AG04450 (cell line): ENCODE data around the gene STIM1. TPM values are rescaled to one million over a fixed set of nuclear protein-coding genes. Genes with fewer than 3 reads are reported as not detected.

ENCODE experiments used
- CTCF ChIA-PET: fragments of 300-600, 350-600 bp; formaldehyde crosslinking; extraction: SDS; loops from one replicate; lab custom pipeline; 2022; ENCODE audit warnings: antibody characterized with exemption, inconsistent platforms; lab: Charles Lee
- POLR2A ChIA-PET: fragments of 350-600 bp; formaldehyde crosslinking; extraction: SDS; loops from one replicate; lab custom pipeline; 2021; ENCODE audit warnings: antibody characterized with exemption, inconsistent platforms; lab: Yijun Ruan, JAX
- DNase-seq: peaks from one replicate; pipeline ENCODE4 v3.0.0-alpha.2; 2011; ENCODE audit warnings: low read depth, low spot score
- H3K27ac ChIP-seq: one replicate; pipeline ENCODE4 v1.5.1; 2012; ENCODE audit warnings: low read depth, low read length, control low read depth
- H3K27me3 ChIP-seq: one replicate; pipeline ENCODE4 v1.6.0; 2012; ENCODE audit warnings: low read length; ENCODE audit not compliant: control insufficient read depth, insufficient read depth
- H3K4me3 ChIP-seq: 2 replicates; pipeline ENCODE4 v1.5.1; 2011; ENCODE audit warnings: mild to moderate bottlenecking, low read depth, low read length, control low read depth
- H3K9me3 ChIP-seq: 2 replicates; pipeline ENCODE4 v1.5.1; 2012; ENCODE audit warnings: low read length; ENCODE audit not compliant: control insufficient read depth, insufficient read depth
- polyA plus RNA-seq: library from polyadenylated mRNA; depleted of rRNA; stranded (reverse); fragments of >200 nt; gene quantifications from 2 replicates; pipeline ENCODE4 v1.2.3, GENCODE V29; 2011
- TF ChIP-seq, protein P1 (sequence below): IDR thresholded peaks from 2 replicates; pipeline ENCODE4 v1.5.1; 2011; ENCODE audit warnings: low read depth, low read length, control low read depth, inconsistent platforms

STIM1 gene
- polyA plus RNA-seq, 1 experiment: 23.4 TPM

DNA sequence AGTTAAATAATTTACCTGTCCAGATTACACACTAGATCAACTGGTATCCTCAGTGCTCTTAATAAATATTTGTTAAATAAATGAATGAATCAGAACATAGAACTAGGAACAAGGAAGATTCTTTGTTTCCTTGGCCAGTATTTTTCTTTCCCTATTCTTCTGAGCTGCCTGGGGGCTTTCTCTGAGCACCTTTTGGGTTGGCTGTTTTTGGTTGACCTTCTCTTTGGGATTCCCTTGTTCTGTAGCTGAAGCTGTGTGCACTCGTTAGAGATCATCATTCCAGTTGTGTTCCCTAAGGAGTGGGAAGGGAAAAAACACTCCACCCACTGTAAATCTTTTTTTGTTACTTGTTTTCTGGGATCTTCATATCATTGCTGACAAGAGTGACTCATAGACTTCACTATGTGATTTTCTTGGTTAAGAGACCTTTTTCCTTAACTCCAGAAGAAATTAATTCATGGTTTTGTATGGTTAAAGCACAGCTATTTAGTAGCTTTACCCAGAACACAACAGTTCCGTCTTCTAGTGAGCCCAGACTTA lies 84.3 kb downstream of the STIM1 start:
- TF ChIP-seq, protein P1, sequence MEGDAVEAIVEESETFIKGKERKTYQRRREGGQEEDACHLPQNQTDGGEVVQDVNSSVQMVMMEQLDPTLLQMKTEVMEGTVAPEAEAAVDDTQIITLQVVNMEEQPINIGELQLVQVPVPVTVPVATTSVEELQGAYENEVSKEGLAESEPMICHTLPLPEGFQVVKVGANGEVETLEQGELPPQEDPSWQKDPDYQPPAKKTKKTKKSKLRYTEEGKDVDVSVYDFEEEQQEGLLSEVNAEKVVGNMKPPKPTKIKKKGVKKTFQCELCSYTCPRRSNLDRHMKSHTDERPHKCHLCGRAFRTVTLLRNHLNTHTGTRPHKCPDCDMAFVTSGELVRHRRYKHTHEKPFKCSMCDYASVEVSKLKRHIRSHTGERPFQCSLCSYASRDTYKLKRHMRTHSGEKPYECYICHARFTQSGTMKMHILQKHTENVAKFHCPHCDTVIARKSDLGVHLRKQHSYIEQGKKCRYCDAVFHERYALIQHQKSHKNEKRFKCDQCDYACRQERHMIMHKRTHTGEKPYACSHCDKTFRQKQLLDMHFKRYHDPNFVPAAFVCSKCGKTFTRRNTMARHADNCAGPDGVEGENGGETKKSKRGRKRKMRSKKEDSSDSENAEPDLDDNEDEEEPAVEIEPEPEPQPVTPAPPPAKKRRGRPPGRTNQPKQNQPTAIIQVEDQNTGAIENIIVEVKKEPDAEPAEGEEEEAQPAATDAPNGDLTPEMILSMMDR: no peak
- ChIA-PET POLR2A (interaction anchor here (1.3 kb wide), 1 partner anchor 85 kb away, joined by 4 read pairs; the partner anchor contains the start of gene STIM1), CTCF (interaction anchor here (0.7 to 3.8 kb wide), 5 partner anchors 85 to 134 kb away, joined by 3 to 13 read pairs (median 4); no protein-coding TSS in a partner anchor)
- Histone ChIP-seq H3K4me3 (no peak overlapping the region), H3K27ac (peak overlapping the region; percentile 80), H3K27me3 (no peaks in the 10 kb centered on the region), H3K9me3 (no peaks in the 10 kb centered on the region)
- no peak for DNase-seq

DNA sequence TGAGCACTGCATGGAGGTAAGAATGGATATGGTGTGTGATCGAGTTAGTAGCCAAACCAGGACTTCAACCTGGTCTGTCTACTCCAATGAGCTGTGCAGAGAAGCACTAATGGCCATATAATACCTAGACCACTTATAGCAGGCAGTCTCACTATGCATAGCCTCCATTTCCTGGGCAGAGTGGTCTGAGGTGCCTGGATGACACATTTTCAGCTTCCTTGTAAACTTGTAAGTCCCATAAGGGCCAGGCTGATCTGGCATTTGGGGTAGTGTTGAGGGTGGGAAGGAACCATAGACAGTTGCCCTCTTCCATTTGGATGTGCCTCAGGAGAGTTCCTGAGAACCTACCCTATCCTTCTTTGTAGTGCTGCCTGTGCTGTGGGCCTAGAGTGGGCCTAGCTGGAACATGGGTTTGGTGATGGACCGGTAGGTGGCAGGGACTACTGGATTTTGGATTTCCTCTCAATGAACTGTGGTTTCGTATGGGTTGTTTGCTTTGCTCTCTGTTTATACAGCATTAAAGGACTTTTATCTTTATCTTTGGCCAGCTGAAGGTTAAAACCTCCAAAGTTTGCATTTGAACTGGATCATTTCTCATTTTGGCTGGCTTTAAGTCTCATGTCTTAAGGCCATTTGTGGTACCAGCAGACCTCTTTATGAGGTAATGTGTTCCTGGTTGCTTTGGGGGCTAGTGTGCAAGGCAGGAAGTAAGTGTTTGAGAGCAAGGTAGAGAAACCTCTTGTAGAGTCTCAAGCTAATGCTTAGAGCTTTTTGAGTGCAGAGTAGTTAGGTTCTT lies 86.9 kb downstream of the STIM1 start:
- ChIA-PET POLR2A (no interaction called here), CTCF (interaction anchor here (0.6 to 1.5 kb wide), 5 partner anchors 88 to 130 kb away, joined by 3 to 10 read pairs (median 4); partner anchors contain the start of gene STIM1)
- no peak for DNase-seq
- TF ChIP-seq, protein P1: no peak
- no peaks in the 10 kb centered on the region for H3K9me3 ChIP-seq
- no peaks in the 10 kb centered on the region for H3K27me3 ChIP-seq
- H3K27ac ChIP-seq: no peak overlapping the region
- H3K4me3 ChIP-seq: no peak overlapping the region

DNA sequence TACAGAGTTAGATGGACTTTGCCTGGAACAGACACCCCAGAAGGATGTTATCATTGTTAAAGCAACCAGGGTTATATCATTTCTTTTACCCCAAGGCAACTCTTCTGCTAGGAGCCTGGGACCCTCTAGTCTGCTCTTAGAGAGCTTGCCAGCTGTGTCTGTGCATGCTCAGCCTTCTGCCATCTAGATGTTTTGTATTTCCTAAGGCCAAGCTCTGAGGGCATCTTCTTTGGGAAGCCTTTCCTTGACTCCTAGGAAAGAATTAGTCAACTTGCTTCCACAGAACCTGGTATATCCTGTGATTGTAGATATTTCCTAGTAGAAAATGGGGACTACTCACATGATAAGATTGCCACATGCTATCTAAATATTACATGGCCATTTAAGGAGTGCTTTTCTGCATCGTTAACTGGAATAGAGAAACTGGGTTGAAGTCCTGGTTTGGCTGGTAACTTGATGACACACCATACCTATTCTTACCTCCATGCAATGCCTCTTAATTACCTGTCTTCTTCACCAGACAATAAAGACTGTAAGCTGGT lies 87.6 kb downstream of the STIM1 start:
- Histone ChIP-seq H3K9me3 (no peaks in the 10 kb centered on the region), H3K27ac (no peak overlapping the region), H3K4me3 (no peak overlapping the region), H3K27me3 (no peaks in the 10 kb centered on the region)
- ChIA-PET POLR2A (no interaction called here), CTCF (interaction anchor here (0.8 to 1.5 kb wide), 5 partner anchors 89 to 129 kb away, joined by 3 to 10 read pairs (median 4); partner anchors contain the start of gene STIM1)
- TF ChIP-seq, protein P1: no peak
- DNase-seq: no peak

DNA sequence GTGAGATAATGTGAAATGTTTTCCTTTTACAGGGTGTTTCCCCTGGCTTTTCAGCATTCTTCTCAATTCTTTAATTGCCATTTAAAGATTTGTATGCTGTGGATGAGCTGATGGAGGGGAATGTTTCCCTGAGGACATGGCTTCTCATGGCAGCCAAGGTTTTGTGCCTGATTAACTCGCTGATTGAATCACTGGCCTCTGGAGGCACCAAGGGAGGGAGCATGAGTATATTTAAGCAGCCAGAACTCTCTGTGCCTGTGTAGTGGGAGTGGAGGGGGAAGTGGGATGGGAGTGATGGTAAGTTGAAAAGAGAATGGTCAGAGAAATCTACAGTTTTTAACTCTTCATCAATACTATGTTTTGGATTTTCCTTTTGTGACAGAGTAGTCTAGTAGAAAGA lies 88.7 kb downstream of the STIM1 start:
- Histone ChIP-seq H3K27ac (no peak overlapping the region), H3K27me3 (no peaks in the 10 kb centered on the region), H3K4me3 (no peak overlapping the region), H3K9me3 (no peaks in the 10 kb centered on the region)
- TF ChIP-seq, protein P1: no peak
- ChIA-PET POLR2A (interaction anchor here (0.5 kb wide), 1 partner anchor 22 kb away, joined by 3 read pairs; no protein-coding TSS in a partner anchor), CTCF (interaction anchor here (1.4 kb wide), 1 partner anchor 95 kb away, joined by 4 read pairs; no protein-coding TSS in a partner anchor)
- no peak for DNase-seq
